GM12872 (cell line): ENCODE measurements around the gene PLEKHA5.

Experiments
- CTCF ChIP-seq: IDR thresholded peaks from 3 replicates; pipeline ENCODE4 v1.5.1; 2011; ENCODE audit warnings: low read depth, mild to moderate bottlenecking, low read length, moderate library complexity; ENCODE audit not compliant: insufficient read depth

Gene PLEKHA5

GRCh38 chr12:19388131-19388549, 258.6 kb downstream of the PLEKHA5 start:
- no peak for TF ChIP-seq CTCF

- TF ChIP-seq CTCF: no peak
These were observed 260.6 kb downstream of the PLEKHA5 start for GRCh38 chr12:19390051-19390598.

- no peak for TF ChIP-seq CTCF
These were observed 264.9 kb downstream of the PLEKHA5 start for GRCh38 chr12:19394385-19394784.

- no peak for TF ChIP-seq CTCF
These were observed 268.0 kb downstream of the PLEKHA5 start for GRCh38 chr12:19397534-19397933.

GRCh38 chr12:19398376-19399363, 269.1 kb downstream of the PLEKHA5 start:
- TF ChIP-seq CTCF: no peak

- no peak for TF ChIP-seq CTCF
These were observed 272.7 kb downstream of the PLEKHA5 start for GRCh38 chr12:19402211-19402610.

- TF ChIP-seq CTCF: no peak
These were observed 273.4 kb downstream of the PLEKHA5 start for GRCh38 chr12:19402743-19403431.
